ENCODE results near the gene SUPT3H.
"Not testable (repeated sequence)": the region's sequence is repeated elsewhere in the genome, so short reads cannot be mapped to it uniquely, and the experiment has no call there.

The SUPT3H gene

DNA sequence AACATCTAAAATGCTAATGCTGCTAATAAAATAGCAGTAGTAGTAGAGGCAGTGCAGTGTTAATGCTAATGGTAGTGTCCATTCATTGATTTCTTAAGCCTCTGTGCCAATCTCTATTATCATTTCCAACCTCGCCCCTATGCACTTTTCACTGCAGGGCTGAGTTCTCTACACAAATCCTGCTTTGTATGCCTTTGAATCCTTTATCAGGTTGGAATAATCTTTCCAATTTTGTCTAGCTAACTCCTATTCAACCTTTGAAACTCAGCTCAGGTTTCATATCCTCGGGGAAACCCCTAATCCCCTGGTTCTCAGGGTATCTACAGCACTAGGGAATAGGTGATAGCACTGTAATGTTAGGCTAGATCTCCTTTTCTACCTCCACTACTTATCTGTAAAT is 333.6 kb downstream of the SUPT3H start:
- 100% methylated on average over 1 of the region's 2 CpGs for WGBS (ENCODE audit: insufficient coverage)
- Histone ChIP-seq H3K27me3 (replicated peaks in 2 of 5; ENCODE audit: control insufficient read depth in 4 of 5, insufficient read depth in 5 of 5, low read length in 4 of 5) (no peaks in the 10 kb centered on the region), H3K4me1 (ENCODE audit: control extremely low read depth in 1 of 4, control insufficient read depth in 4 of 4, insufficient read depth in 4 of 4, low read length in 3 of 4) (peaks cover 0 to 5% (median 2%) of the 10 kb centered on the region in 4 experiments), H3K4me3 (ENCODE audit: control insufficient read depth in 1 of 7, extremely low read depth in 1 of 7, insufficient read depth in 4 of 7, low read depth in 2 of 7, low read length in 6 of 7) (no peak overlapping the region), H3K27ac (ENCODE audit: insufficient read depth in 1 of 2, low read depth in 1 of 2, low read length in 2 of 2, poor library complexity in 1 of 2, severe bottlenecking in 2 of 2) (no peak overlapping the region), H3K9me3 (ENCODE audit: control extremely low read depth in 1 of 5, control insufficient read depth in 4 of 5, insufficient read depth in 2 of 5, low read depth in 1 of 5, low read length in 4 of 5) (no peaks in the 10 kb centered on the region), H3K36me3 (ENCODE audit: control insufficient read depth in 4 of 4, insufficient read depth in 4 of 4, low read length in 3 of 4) (no peaks in the 10 kb centered on the region)
- DNase-seq, result no peak
- ChIA-PET CTCF (no interaction called here), POLR2A (no interaction called here)

DNA sequence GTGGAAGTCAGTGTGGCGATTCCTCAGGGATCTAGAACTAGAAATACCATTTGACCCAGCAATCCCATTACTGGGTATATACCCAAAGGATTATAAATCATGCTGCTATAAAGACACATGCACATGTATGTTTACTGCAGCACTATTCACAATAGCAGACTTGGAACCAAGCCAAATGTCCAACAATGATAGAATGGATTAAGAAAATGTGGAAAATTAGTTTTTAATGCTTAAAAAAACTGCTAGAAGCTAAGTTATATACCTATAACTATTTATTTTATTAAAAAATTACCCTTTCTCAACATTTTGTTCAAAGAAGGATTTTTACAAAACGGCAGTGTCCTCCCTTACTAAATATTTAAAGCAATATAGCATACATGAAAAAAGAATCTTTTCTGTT is 335.1 kb downstream of the SUPT3H start:
- no CpG with 5 or more reads among the region's 2 CpGs for WGBS (ENCODE audit: insufficient coverage)
- H3K36me3 ChIP-seq (ENCODE audit: control insufficient read depth in 4 of 4, insufficient read depth in 4 of 4, low read length in 3 of 4), result not testable (repeated sequence)

GRCh38 chr6:45038226-45038625 is 339.5 kb downstream of the SUPT3H start:
- CTCF ChIA-PET, result interaction anchor here (0.7 to 0.9 kb wide), 2 partner anchors 10 to 38 kb away, joined by 3 to 4 read pairs; no protein-coding TSS in a partner anchor
- Histone ChIP-seq H3K27me3 (replicated peaks in 2 of 5; ENCODE audit: control insufficient read depth in 4 of 5, insufficient read depth in 5 of 5, low read length in 4 of 5) (no peaks in the 10 kb centered on the region), H3K4me1 (ENCODE audit: control extremely low read depth in 1 of 4, control insufficient read depth in 4 of 4, insufficient read depth in 4 of 4, low read length in 3 of 4) (no peaks in the 10 kb centered on the region), H3K27ac (ENCODE audit: insufficient read depth in 1 of 2, low read depth in 1 of 2, low read length in 2 of 2, poor library complexity in 1 of 2, severe bottlenecking in 2 of 2) (no peak overlapping the region), H3K36me3 (ENCODE audit: control insufficient read depth in 4 of 4, insufficient read depth in 4 of 4, low read length in 3 of 4) (no peaks in the 10 kb centered on the region), H3K9me3 (ENCODE audit: control extremely low read depth in 1 of 5, control insufficient read depth in 4 of 5, insufficient read depth in 2 of 5, low read depth in 1 of 5, low read length in 4 of 5) (no peaks in the 10 kb centered on the region), H3K4me3 (ENCODE audit: control insufficient read depth in 1 of 7, extremely low read depth in 1 of 7, insufficient read depth in 4 of 7, low read depth in 2 of 7, low read length in 6 of 7) (no peak overlapping the region)
- POLR2A ChIA-PET, result no interaction called here
- no CpG with 5 or more reads among the region's 1 CpG for WGBS (ENCODE audit: insufficient coverage)
- no peak for DNase-seq

More for the DNA sequence above, 335.1 kb downstream of the SUPT3H start:
- H3K4me1 ChIP-seq (ENCODE audit: control extremely low read depth in 1 of 4, control insufficient read depth in 4 of 4, insufficient read depth in 4 of 4, low read length in 3 of 4); H3K9me3 ChIP-seq (ENCODE audit: control extremely low read depth in 1 of 5, control insufficient read depth in 4 of 5, insufficient read depth in 2 of 5, low read depth in 1 of 5, low read length in 4 of 5); H3K27me3 ChIP-seq (replicated peaks in 2 of 5; ENCODE audit: control insufficient read depth in 4 of 5, insufficient read depth in 5 of 5, low read length in 4 of 5); CTCF ChIA-PET; H3K27ac ChIP-seq (ENCODE audit: insufficient read depth in 1 of 2, low read depth in 1 of 2, low read length in 2 of 2, poor library complexity in 1 of 2, severe bottlenecking in 2 of 2); DNase-seq; POLR2A ChIA-PET; H3K4me3 ChIP-seq (ENCODE audit: control insufficient read depth in 1 of 7, extremely low read depth in 1 of 7, insufficient read depth in 4 of 7, low read depth in 2 of 7, low read length in 6 of 7): not testable (repeated sequence)

DNA sequence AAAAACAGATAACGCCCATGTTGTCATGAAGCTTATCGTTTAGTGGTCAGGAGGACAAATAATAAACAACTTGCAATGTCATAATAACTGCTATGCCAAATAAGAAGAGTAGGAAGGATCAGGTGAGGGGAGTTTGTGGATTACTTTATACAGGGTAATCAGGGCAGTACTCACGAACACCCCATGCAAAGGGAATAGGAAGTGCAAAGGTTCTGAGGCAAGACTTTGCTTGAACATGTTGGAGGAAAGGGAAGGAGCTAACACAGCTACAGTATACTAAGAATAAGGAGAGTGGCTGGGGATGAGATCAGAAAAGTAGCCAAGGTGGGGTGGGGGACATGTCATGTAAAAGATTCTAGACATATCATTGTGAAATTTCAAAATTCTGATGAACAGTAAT is 341.6 kb downstream of the SUPT3H start:
- Histone ChIP-seq H3K9me3 (ENCODE audit: control extremely low read depth in 1 of 5, control insufficient read depth in 4 of 5, insufficient read depth in 2 of 5, low read depth in 1 of 5, low read length in 4 of 5) (no peaks in the 10 kb centered on the region), H3K27me3 (replicated peaks in 2 of 5; ENCODE audit: control insufficient read depth in 4 of 5, insufficient read depth in 5 of 5, low read length in 4 of 5) (no peaks in the 10 kb centered on the region), H3K36me3 (ENCODE audit: control insufficient read depth in 4 of 4, insufficient read depth in 4 of 4, low read length in 3 of 4) (no peaks in the 10 kb centered on the region), H3K4me1 (ENCODE audit: control extremely low read depth in 1 of 4, control insufficient read depth in 4 of 4, insufficient read depth in 4 of 4, low read length in 3 of 4) (peaks cover 0 to 6% (median 0%) of the 10 kb centered on the region in 4 experiments), H3K27ac (ENCODE audit: insufficient read depth in 1 of 2, low read depth in 1 of 2, low read length in 2 of 2, poor library complexity in 1 of 2, severe bottlenecking in 2 of 2) (no peak overlapping the region), H3K4me3 (ENCODE audit: control insufficient read depth in 1 of 7, extremely low read depth in 1 of 7, insufficient read depth in 4 of 7, low read depth in 2 of 7, low read length in 6 of 7) (no peak overlapping the region)
- ChIA-PET CTCF (interaction anchor here (1.0 kb wide), 1 partner anchor 10 kb away, joined by 4 read pairs; no protein-coding TSS in a partner anchor), POLR2A (no interaction called here)
- WGBS (ENCODE audit: insufficient coverage), result 91% methylated on average over 1 of the region's 3 CpGs
- no peak for DNase-seq

GRCh38 chr6:45032426-45032825 is 345.3 kb downstream of the SUPT3H start:
- CTCF ChIA-PET, result no interaction called here
- Histone ChIP-seq H3K27ac (ENCODE audit: insufficient read depth in 1 of 2, low read depth in 1 of 2, low read length in 2 of 2, poor library complexity in 1 of 2, severe bottlenecking in 2 of 2) (no peak overlapping the region), H3K4me3 (ENCODE audit: control insufficient read depth in 1 of 7, extremely low read depth in 1 of 7, insufficient read depth in 4 of 7, low read depth in 2 of 7, low read length in 6 of 7) (no peak overlapping the region), H3K4me1 (ENCODE audit: control extremely low read depth in 1 of 4, control insufficient read depth in 4 of 4, insufficient read depth in 4 of 4, low read length in 3 of 4) (peaks cover 0 to 6% (median 0%) of the 10 kb centered on the region in 4 experiments), H3K27me3 (replicated peaks in 2 of 5; ENCODE audit: control insufficient read depth in 4 of 5, insufficient read depth in 5 of 5, low read length in 4 of 5) (no peaks in the 10 kb centered on the region), H3K36me3 (ENCODE audit: control insufficient read depth in 4 of 4, insufficient read depth in 4 of 4, low read length in 3 of 4) (no peaks in the 10 kb centered on the region), H3K9me3 (ENCODE audit: control extremely low read depth in 1 of 5, control insufficient read depth in 4 of 5, insufficient read depth in 2 of 5, low read depth in 1 of 5, low read length in 4 of 5) (peaks cover 0 to 8% (median under 1%) of the 10 kb centered on the region in 5 experiments)
- POLR2A ChIA-PET, result no interaction called here
- no peak for DNase-seq
- 100% methylated on average over 2 of the region's 2 CpGs for WGBS (ENCODE audit: insufficient coverage)

DNA sequence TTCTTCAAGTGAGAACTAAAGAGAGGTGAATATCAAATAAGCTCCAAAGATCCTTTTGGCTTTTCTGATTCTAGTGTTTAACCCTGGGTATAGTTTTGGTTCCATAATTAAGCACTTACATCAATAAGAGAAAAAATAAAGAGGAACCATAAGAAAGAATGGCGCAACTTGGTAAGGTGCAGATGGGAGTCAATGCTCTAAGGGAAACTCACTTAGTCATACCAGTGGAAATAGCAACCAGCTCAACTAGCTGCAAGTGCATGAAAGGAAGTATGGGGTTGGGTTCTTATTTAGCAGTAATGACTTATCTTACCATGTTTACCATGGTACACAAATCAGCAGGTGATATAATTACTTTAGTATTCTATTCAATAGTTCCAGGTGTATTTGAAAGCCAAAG is 346.1 kb downstream of the SUPT3H start:
- CTCF ChIA-PET, result no interaction called here
- Histone ChIP-seq H3K4me1 (ENCODE audit: control extremely low read depth in 1 of 4, control insufficient read depth in 4 of 4, insufficient read depth in 4 of 4, low read length in 3 of 4) (peaks cover 0 to 6% (median 0%) of the 10 kb centered on the region in 4 experiments), H3K36me3 (ENCODE audit: control insufficient read depth in 4 of 4, insufficient read depth in 4 of 4, low read length in 3 of 4) (no peaks in the 10 kb centered on the region), H3K9me3 (ENCODE audit: control extremely low read depth in 1 of 5, control insufficient read depth in 4 of 5, insufficient read depth in 2 of 5, low read depth in 1 of 5, low read length in 4 of 5) (peaks cover 4 to 16% (median 5%) of the 10 kb centered on the region in 5 experiments), H3K27me3 (replicated peaks in 2 of 5; ENCODE audit: control insufficient read depth in 4 of 5, insufficient read depth in 5 of 5, low read length in 4 of 5) (no peaks in the 10 kb centered on the region), H3K27ac (ENCODE audit: insufficient read depth in 1 of 2, low read depth in 1 of 2, low read length in 2 of 2, poor library complexity in 1 of 2, severe bottlenecking in 2 of 2) (no peak overlapping the region), H3K4me3 (ENCODE audit: control insufficient read depth in 1 of 7, extremely low read depth in 1 of 7, insufficient read depth in 4 of 7, low read depth in 2 of 7, low read length in 6 of 7) (no peak overlapping the region)
- POLR2A ChIA-PET, result no interaction called here
- peak in 2 of 3 donors; percentile 46 to 58 for DNase-seq
- no CpG with 5 or more reads among the region's 1 CpG for WGBS (ENCODE audit: insufficient coverage)

- H3K9me3 ChIP-seq (ENCODE audit: control extremely low read depth in 1 of 5, control insufficient read depth in 4 of 5, insufficient read depth in 2 of 5, low read depth in 1 of 5, low read length in 4 of 5), result peaks cover 4 to 22% (median 6%) of the 10 kb centered on the region in 5 experiments
- POLR2A ChIA-PET, result interaction anchor here (0.6 kb wide), 1 partner anchor 297 kb away, joined by 3 read pairs; no protein-coding TSS in a partner anchor
- 85% methylated on average over 4 of the region's 4 CpGs for WGBS (ENCODE audit: insufficient coverage)
- H3K27ac ChIP-seq (ENCODE audit: insufficient read depth in 1 of 2, low read depth in 1 of 2, low read length in 2 of 2, poor library complexity in 1 of 2, severe bottlenecking in 2 of 2), result no peak overlapping the region
- no peaks in the 10 kb centered on the region for H3K36me3 ChIP-seq (ENCODE audit: control insufficient read depth in 4 of 4, insufficient read depth in 4 of 4, low read length in 3 of 4)
- CTCF ChIA-PET, result no interaction called here
- H3K4me1 ChIP-seq (ENCODE audit: control extremely low read depth in 1 of 4, control insufficient read depth in 4 of 4, insufficient read depth in 4 of 4, low read length in 3 of 4), result peaks cover 0 to 6% (median 3%) of the 10 kb centered on the region in 4 experiments
- DNase-seq, result peak in 1 of 3 donors; percentile 38
- no peak overlapping the region for H3K4me3 ChIP-seq (ENCODE audit: control insufficient read depth in 1 of 7, extremely low read depth in 1 of 7, insufficient read depth in 4 of 7, low read depth in 2 of 7, low read length in 6 of 7)
- H3K27me3 ChIP-seq (replicated peaks in 2 of 5; ENCODE audit: control insufficient read depth in 4 of 5, insufficient read depth in 5 of 5, low read length in 4 of 5), result no peaks in the 10 kb centered on the region
Measured at GRCh38 chr6:45027126-45027525, 350.6 kb downstream of the SUPT3H start.

Data from common myeloid progenitor, CD34-positive (primary cell).